ENCODE data around the gene MT1M. TPM values are rescaled to one million over a fixed set of nuclear protein-coding genes. Genes with fewer than 3 reads are reported as not detected.

MT1M gene
- total and polyA plus RNA-seq, 2 of the 4 experiments (the other 2 are of a cell fraction) = 0.10 TPM; not detected in 1

- CTCF ChIA-PET = interaction anchor here (0.8 to 2.1 kb wide), 2 partner anchors 95 to 102 kb away, joined by 3 to 9 read pairs; no protein-coding TSS in a partner anchor
- Histone ChIP-seq H4K91ac (ENCODE audit: insufficient read depth, low read depth, low read length) (peak overlapping the region; percentile 98), H2AK5ac (ENCODE audit: low read depth, low read length) (peak overlapping the region; percentile 97), H3K79me1 (ENCODE audit: low read depth in 1 of 2, low read length in 2 of 2) (peaks cover 0 to 30% of the 10 kb centered on the region in 2 experiments; a peak in 2 of 4 replicates), H2BK120ac (ENCODE audit: low read depth, low read length) (peak overlapping the region; percentile 97), H3K14ac (replicated peaks; ENCODE audit: low read depth, low read length) (peak overlapping the region; percentile 68), H3K4ac (ENCODE audit: low read depth, low read length) (peak overlapping the region; percentile 99), H3K4me2 (ENCODE audit: low read depth, low read length) (peak overlapping the region; percentile 64), H3K9me3 (ENCODE audit: control insufficient read depth, insufficient read depth, low read length) (no peaks in the 10 kb centered on the region), H2BK20ac (ENCODE audit: low read depth, low read length) (peak overlapping the region; percentile 96), H3K18ac (ENCODE audit: low read depth, low read length) (peak overlapping the region; percentile 54), H3K23ac (ENCODE audit: low read depth, low read length) (peak overlapping the region; percentile 78; the same call in 1 of the 2 replicates), H2BK15ac (ENCODE audit: low read depth, low read length) (peak overlapping the region; percentile 97; the same call in 2 of the 3 replicates), H4K5ac (ENCODE audit: low read depth, low read length) (peak overlapping the region; percentile 97), H3K56ac (ENCODE audit: extremely low read depth, insufficient read depth, low read length) (peak overlapping the region; percentile 92), H3K9ac (ENCODE audit: low read depth, low read length) (peak overlapping the region; percentile 83; the same call in 1 of the 2 replicates), H2BK5ac (ENCODE audit: low read depth, low read length, poor library complexity, severe bottlenecking) (peak overlapping the region; percentile 95), H3K9me1 (ENCODE audit: insufficient read depth, low read length) (peaks cover 20% of the 10 kb centered on the region), H2AK9ac (replicated peaks; ENCODE audit: low read depth, low read length, poor library complexity) (peak overlapping the region; percentile 95), H4K20me1 (ENCODE audit: insufficient read depth, low read length) (peaks cover 11% of the 10 kb centered on the region), H3K36me3 (ENCODE audit: control insufficient read depth, insufficient read depth, low read length) (no peaks in the 10 kb centered on the region), H3K4me1 (ENCODE audit: control insufficient read depth, insufficient read depth, low read length) (peaks cover 28% of the 10 kb centered on the region), H2AFZ (replicated peaks; ENCODE audit: low read length, poor library complexity) (peak overlapping the region; percentile 87), H3K27me3 (ENCODE audit: control insufficient read depth, insufficient read depth, low read length) (no peaks in the 10 kb centered on the region), H3K27ac (ENCODE audit: insufficient read depth, low read length) (peak overlapping the region; percentile 99), H4K8ac (ENCODE audit: low read depth in 2 of 2, low read length in 2 of 2) (peak overlapping the region; percentile 96 to 98), H3K4me3 (ENCODE audit: insufficient read depth, low read depth, low read length) (peak overlapping the region; percentile 4; the same call in 1 of the 2 replicates)
- peak; percentile 91 for DNase-seq
- peak; percentile 20 for ATAC-seq (ENCODE audit: low read depth)
- in situ Hi-C loops (cut with MboI; ENCODE audit: low sequenced_read_pairs) = no loop called here
- TF ChIP-seq SMC3 (IDR thresholded peaks at IDR 0.05; ENCODE audit: low read depth, low read length) = 0 out of 2 replicates have a peak, but pooled peaks have one; percentile 1
- TF ChIP-seq CHD1 (IDR thresholded peaks at IDR 0.05; ENCODE audit: low read depth, low read length) = no peak
- TF ChIP-seq NFE2L2 (IDR thresholded peaks at IDR 0.05; ENCODE audit: low read depth, low read length) = peak; percentile 21; the same call in 1 of the 2 replicates
- peak; percentile 48 for TF ChIP-seq BHLHE40 (IDR thresholded peaks at IDR 0.05; ENCODE audit: low read depth, low read length)
- TF ChIP-seq FOS (IDR thresholded peaks at IDR 0.05; ENCODE audit: low read depth, low read length) = peak; percentile 81
- TF ChIP-seq MXI1 (IDR thresholded peaks at IDR 0.05; ENCODE audit: borderline replicate concordance, low read depth, low read length) = 0 out of 2 replicates have a peak, but pooled peaks have one; percentile 3
- no peak for TF ChIP-seq MAFK (IDR thresholded peaks at IDR 0.05; ENCODE audit: low read depth, low read length)
- peak; percentile 34; the same call in 1 of the 2 replicates for TF ChIP-seq CEBPB (IDR thresholded peaks at IDR 0.05; ENCODE audit: low read depth, low read length)
- dilution Hi-C loops (cut with HindIII; ENCODE audit: low sequenced_read_pairs, unreplicated experiment) = no loop called here
- no TSS peak for BruUV-seq (replicated peaks)
- WGBS, 2 experiments (ENCODE audit: extremely low coverage in 2 of 2, insufficient read length in 1 of 2) = no CpG with 5 or more reads among the region's 8 CpGs
- POLR2A ChIA-PET (ENCODE audit: unreplicated experiment) = interaction anchor here (1.0 to 2.5 kb wide), 2 partner anchors 15 to 19 kb away, joined by 3 to 37 read pairs; partner anchors contain the start of gene MT1E
- intact Hi-C loops (cut with micrococcal nuclease) = loop anchor here (5.0 to 10.0 kb wide), 3 partner anchors 76 to 252 kb away; partner anchors contain the start of gene MT1X
Observed at GRCh38 chr16:56606476-56607108, 25.9 kb upstream of the MT1M start.
